Measurements from ENCODE around the gene ECSCR. TPM values are rescaled to one million over a fixed set of nuclear protein-coding genes. Genes with fewer than 3 reads are reported as not detected.

ECSCR gene
- total RNA-seq, 1 experiment from 2014 or later = not detected

DNA sequence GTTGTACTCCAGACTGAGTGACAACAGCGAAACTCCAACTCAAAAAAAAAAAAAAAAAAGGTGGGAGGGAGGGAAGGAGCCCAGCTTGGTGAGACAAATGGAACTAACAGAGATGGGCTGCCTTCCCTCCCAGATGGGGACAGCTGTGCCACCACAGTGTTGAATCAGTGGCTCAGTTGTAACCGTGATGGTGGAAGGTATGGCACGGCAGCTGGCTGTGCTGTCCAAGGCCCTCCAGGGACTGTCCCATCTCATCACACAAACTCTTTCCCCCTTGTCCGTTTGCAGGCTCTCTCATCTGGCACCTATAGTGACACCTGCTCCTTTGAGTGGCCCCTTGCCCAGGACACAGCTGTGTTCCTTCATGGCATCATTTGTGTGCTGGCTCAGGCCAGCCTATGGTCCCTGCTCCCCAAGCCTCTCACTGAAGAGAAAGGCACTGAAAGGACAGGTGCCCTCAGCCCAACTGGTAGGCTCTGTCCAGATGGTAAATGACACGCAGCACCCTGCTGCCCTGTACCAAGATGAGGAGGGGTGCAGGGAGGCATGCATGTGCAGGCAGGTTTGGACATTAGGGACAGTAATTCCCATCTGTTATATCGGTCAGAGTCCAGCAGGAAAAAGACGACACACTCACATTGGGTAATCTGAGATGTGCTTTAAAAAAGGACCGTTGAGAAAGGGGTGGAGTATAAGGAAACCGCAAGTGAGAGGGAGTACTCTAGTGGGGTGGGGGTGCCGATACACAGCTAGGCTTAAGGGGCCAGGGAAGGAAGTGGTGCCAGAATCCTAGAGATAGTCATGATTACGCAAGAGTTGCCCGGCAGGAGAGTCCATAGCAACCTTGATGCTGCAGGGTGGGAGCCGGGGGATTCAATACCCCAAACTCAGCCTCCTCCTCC lies 12.6 kb upstream of the ECSCR start:
- CTCF ChIA-PET = interaction anchor here (0.7 to 1.0 kb wide), 2 partner anchors 36 to 1722 kb away, joined by 3 to 4 read pairs; partner anchors contain the start of gene DNAJC18
- TF ChIP-seq, protein P1, sequence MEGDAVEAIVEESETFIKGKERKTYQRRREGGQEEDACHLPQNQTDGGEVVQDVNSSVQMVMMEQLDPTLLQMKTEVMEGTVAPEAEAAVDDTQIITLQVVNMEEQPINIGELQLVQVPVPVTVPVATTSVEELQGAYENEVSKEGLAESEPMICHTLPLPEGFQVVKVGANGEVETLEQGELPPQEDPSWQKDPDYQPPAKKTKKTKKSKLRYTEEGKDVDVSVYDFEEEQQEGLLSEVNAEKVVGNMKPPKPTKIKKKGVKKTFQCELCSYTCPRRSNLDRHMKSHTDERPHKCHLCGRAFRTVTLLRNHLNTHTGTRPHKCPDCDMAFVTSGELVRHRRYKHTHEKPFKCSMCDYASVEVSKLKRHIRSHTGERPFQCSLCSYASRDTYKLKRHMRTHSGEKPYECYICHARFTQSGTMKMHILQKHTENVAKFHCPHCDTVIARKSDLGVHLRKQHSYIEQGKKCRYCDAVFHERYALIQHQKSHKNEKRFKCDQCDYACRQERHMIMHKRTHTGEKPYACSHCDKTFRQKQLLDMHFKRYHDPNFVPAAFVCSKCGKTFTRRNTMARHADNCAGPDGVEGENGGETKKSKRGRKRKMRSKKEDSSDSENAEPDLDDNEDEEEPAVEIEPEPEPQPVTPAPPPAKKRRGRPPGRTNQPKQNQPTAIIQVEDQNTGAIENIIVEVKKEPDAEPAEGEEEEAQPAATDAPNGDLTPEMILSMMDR (IDR thresholded peaks at IDR 0.05; ENCODE audit: unreplicated experiment) = no peak
- intact Hi-C loops (cut with micrococcal nuclease; ENCODE audit: unreplicated experiment) = no loop called here
- Mint-ChIP-seq H3K9me3 (ENCODE audit: low read depth, unreplicated experiment) (no peaks in the 10 kb centered on the region), H3K27me3 (ENCODE audit: unreplicated experiment) (peaks cover 24% of the 10 kb centered on the region), H3K4me3 (ENCODE audit: low read depth, unreplicated experiment) (no peak overlapping the region), H3K4me1 (ENCODE audit: low read depth, unreplicated experiment) (no peaks in the 10 kb centered on the region), H3K36me3 (ENCODE audit: insufficient read depth, unreplicated experiment) (no peaks in the 10 kb centered on the region), H3K27ac (ENCODE audit: unreplicated experiment) (no peak overlapping the region)
- no TSS peak for BruUV-seq (replicated peaks)
- DNase-seq = no peak

DNA sequence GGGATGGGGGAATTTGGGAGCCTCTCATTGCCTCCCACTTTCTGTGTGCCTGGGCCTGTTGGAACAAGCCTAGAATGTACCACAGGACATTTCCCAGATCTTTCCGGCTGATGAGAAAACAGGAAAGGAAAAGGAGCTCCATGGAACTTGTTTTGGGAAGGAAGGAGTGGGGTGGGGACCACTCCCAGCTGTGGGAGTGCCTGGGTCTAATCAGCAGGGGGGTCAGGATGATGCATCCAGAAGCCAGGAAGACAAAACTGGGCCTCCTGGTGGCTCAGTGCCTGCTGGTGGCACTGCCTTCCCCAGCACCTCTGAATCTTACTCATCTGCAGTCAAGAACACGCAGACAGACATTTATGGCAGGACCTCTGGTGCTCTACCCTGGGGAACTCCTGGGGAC lies 11.0 kb upstream of the ECSCR start:
- Mint-ChIP-seq H3K36me3 (ENCODE audit: insufficient read depth, unreplicated experiment) (no peaks in the 10 kb centered on the region), H3K9me3 (ENCODE audit: low read depth, unreplicated experiment) (no peaks in the 10 kb centered on the region), H3K27me3 (ENCODE audit: unreplicated experiment) (peaks cover 33% of the 10 kb centered on the region), H3K4me1 (ENCODE audit: low read depth, unreplicated experiment) (no peaks in the 10 kb centered on the region), H3K27ac (ENCODE audit: unreplicated experiment) (no peak overlapping the region), H3K4me3 (ENCODE audit: low read depth, unreplicated experiment) (no peak overlapping the region)
- no peak for DNase-seq
- CTCF ChIA-PET = no interaction called here
- BruUV-seq (replicated peaks) = no TSS peak
- intact Hi-C loops (cut with micrococcal nuclease; ENCODE audit: unreplicated experiment) = no loop called here
- TF ChIP-seq, protein P1 (IDR thresholded peaks at IDR 0.05; ENCODE audit: unreplicated experiment) = no peak

DNA sequence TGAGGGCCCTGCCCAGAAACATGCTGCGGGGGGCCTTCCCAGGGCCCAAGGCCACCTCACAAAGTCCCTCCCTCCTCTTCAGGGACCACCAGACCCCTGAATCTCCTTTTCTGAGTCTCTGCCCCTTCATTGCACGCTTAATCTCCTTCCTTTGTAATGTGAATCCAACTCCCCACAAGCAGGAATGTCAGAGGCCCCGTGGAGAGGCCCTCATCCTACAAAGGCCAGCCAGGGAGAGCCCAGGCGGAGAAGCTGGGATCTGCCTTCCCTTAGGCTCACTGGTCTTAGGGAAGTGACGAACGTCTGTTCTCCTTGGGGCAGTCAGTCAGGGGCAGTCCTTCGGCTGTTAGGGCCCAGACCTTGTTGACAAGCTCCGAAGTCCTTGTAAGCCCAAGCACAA lies 10.6 kb upstream of the ECSCR start:
- CTCF ChIA-PET = no interaction called here
- TF ChIP-seq, protein P1 (IDR thresholded peaks at IDR 0.05; ENCODE audit: unreplicated experiment) = no peak
- Mint-ChIP-seq H3K4me3 (ENCODE audit: low read depth, unreplicated experiment) (no peak overlapping the region), H3K4me1 (ENCODE audit: low read depth, unreplicated experiment) (no peaks in the 10 kb centered on the region), H3K27ac (ENCODE audit: unreplicated experiment) (no peak overlapping the region), H3K36me3 (ENCODE audit: insufficient read depth, unreplicated experiment) (no peaks in the 10 kb centered on the region), H3K27me3 (ENCODE audit: unreplicated experiment) (peaks cover 38% of the 10 kb centered on the region), H3K9me3 (ENCODE audit: low read depth, unreplicated experiment) (no peaks in the 10 kb centered on the region)
- intact Hi-C loops (cut with micrococcal nuclease; ENCODE audit: unreplicated experiment) = no loop called here
- no TSS peak for BruUV-seq (replicated peaks)
- no peak for DNase-seq

DNA sequence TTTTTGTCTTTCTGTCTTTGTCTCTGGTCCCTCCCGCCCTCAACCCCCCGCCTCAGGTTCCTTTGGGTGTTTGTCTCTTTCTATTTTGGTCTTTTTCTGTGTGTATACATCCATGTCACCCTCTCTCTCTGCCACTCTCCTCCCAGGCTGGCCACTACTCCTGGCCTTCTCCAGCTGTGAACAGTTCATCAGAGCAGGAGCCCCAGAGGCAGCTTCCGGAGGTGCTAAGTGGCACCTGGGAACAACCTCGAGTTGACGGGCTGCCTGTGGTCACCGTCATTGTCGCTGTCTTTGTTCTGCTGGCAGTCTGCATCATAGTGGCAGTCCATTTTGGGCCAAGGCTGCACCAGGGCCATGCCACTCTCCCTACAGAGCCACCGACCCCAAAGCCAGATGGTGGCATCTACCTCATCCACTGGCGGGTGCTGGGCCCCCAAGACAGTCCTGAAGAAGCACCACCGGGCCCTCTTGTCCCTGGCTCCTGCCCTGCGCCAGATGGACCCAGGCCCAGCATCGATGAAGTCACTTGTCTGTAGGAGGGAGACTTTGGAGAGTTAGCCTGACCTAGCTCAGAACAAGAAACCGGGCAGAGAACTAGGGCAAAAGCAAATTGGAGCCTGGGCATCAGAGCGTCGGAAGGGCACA lies 10.0 kb upstream of the ECSCR start:
- H3K4me1 Mint-ChIP-seq (ENCODE audit: low read depth, unreplicated experiment) = no peaks in the 10 kb centered on the region
- no peak overlapping the region for H3K4me3 Mint-ChIP-seq (ENCODE audit: low read depth, unreplicated experiment)
- H3K27ac Mint-ChIP-seq (ENCODE audit: unreplicated experiment) = no peak overlapping the region
- intact Hi-C loops (cut with micrococcal nuclease; ENCODE audit: unreplicated experiment) = no loop called here
- no peaks in the 10 kb centered on the region for H3K36me3 Mint-ChIP-seq (ENCODE audit: insufficient read depth, unreplicated experiment)
- BruUV-seq (replicated peaks) = no TSS peak
- no peaks in the 10 kb centered on the region for H3K9me3 Mint-ChIP-seq (ENCODE audit: low read depth, unreplicated experiment)
- DNase-seq = no peak
- H3K27me3 Mint-ChIP-seq (ENCODE audit: unreplicated experiment) = peaks cover 40% of the 10 kb centered on the region
- CTCF ChIA-PET = no interaction called here
- TF ChIP-seq, protein P1 (IDR thresholded peaks at IDR 0.05; ENCODE audit: unreplicated experiment) = no peak

Data from Calu3 (cell line).